Fibroblast of villous mesenchyme (primary cell): ENCODE data around the gene ISG15. TPM values are rescaled to one million over a fixed set of nuclear protein-coding genes. Genes with fewer than 3 reads are reported as not detected.

Experiments used
- DNase-seq: peaks from one replicate; pipeline ENCODE4 v3.0.0-alpha.2; 2010; ENCODE audit warnings: low read depth
- H3K4me3 ChIP-seq: 2 replicates; pipeline ENCODE4 v1.5.1; 2011; ENCODE audit warnings: low read depth, mild to moderate bottlenecking, low read length
- small RNA-seq: library from RNA; depleted of rRNA; stranded (forward); fragments of <200 nt; gene quantifications from one replicate; pipeline ENCODE3, GENCODE V24; 2012
- total RNA-seq: library from RNA; depleted of rRNA; stranded (reverse); fragments of >200 nt; gene quantifications from 2 replicates; pipeline ENCODE4 v1.2.3, GENCODE V29; 2012
- TF ChIP-seq, protein P1 (sequence below): IDR thresholded peaks from 2 replicates; pipeline ENCODE4 v1.5.1; 2012; ENCODE audit warnings: low read depth, mild to moderate bottlenecking, low read length; ENCODE audit not compliant: insufficient read depth

The ISG15 gene
- total RNA-seq, 1 donor: 137 TPM

DNA sequence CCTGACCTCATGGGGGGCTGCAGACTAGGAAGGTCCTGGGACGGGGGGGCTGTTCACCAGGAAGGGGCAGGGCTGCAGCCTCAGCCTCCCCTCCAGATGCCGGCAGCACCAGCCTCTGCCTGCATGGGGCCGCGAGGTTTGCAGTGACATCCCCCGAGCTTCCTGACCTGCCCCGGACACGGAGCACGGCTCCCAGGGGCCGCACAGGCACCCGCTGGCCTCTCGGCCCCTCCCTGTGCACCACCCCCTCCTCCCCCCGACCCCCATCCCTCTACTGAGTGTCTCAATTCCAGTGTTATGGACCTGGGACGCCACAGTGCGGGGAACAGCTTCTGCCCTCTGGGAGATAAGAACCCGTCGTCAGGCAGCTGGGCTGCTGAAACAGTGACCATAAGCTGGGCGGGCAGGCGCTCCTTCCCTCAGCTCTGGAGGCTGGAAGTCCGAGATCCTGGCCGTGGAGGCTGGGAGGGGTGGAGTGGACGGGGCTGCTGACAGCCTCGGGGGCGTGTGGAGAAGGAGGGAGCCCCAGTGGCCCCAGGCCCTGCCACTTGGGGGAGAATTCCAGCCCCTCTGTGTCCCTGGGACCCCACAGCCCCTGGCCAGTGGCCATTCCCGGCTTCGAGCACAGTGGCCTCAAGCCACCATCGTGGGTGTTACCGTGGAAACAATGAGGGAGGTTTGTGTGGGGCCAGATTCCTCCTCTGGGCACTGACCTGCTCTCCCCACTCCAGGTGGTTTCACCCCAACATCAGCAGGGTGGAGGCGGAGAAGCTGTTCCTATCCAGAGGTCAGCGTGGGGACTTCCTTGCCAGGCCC lies 49.3 kb downstream of the ISG15 start:
- TF ChIP-seq, protein P1, sequence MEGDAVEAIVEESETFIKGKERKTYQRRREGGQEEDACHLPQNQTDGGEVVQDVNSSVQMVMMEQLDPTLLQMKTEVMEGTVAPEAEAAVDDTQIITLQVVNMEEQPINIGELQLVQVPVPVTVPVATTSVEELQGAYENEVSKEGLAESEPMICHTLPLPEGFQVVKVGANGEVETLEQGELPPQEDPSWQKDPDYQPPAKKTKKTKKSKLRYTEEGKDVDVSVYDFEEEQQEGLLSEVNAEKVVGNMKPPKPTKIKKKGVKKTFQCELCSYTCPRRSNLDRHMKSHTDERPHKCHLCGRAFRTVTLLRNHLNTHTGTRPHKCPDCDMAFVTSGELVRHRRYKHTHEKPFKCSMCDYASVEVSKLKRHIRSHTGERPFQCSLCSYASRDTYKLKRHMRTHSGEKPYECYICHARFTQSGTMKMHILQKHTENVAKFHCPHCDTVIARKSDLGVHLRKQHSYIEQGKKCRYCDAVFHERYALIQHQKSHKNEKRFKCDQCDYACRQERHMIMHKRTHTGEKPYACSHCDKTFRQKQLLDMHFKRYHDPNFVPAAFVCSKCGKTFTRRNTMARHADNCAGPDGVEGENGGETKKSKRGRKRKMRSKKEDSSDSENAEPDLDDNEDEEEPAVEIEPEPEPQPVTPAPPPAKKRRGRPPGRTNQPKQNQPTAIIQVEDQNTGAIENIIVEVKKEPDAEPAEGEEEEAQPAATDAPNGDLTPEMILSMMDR: no peak
- DNase-seq: peak; percentile 22
- H3K4me3 ChIP-seq: no peak overlapping the region

DNA sequence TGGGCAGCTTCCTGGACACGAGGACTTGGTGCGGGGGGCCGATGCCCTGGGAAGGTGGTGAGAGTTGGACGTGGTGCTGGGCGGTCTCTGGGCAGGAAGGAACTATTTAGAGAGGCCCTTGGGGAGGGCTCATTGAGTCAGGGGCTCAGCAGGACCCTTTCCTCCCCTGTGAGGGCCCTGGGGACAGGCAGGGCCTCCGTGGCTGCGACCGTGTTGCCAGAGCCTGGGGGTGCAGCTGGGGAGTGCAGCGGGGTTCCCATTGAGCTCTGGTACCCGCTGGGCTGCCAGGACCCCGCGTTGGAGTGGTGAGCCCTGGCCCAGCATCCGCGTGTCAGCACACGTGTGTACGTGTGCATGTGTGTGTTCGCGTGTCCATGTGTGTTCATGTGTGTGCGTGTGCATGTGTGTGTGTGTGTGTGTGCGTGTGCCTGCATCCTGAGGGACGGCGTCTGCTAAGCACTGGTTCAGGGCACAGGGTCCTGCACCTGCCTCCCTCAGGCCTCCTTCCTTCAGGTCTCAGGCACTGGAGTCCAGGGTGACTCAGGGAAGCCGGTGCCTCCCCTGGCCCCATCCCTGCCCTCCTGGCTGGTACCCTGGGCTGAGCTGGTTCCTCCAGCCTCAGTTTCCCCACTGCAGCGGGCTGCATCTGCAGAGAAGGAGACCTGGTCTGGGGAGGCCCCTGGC lies 50.1 kb downstream of the ISG15 start:
- no peak for DNase-seq
- no peak overlapping the region for H3K4me3 ChIP-seq
- TF ChIP-seq, protein P1: no peak

Small RNA genes within 50 kb of the gene (small RNA-seq; reads per million reads assigned to genes)
- gene AL645608.3: not detected

Other genes with a start within 250 kb of the ISG15 start
- 2.2 and 7.7 TPM in 2 replicates for gene SAMD11, start 89.6 kb upstream of the ISG15 start, total RNA-seq
- gene NOC2L, start 54.2 kb upstream of the ISG15 start, total RNA-seq: 66.7 and 76.9 TPM in 2 replicates
- gene KLHL17, start 52.9 kb upstream of the ISG15 start, total RNA-seq: 6.0 and 9.3 TPM in 2 replicates
- 1.7 and 1.9 TPM in 2 replicates for gene PLEKHN1, start 47.0 kb upstream of the ISG15 start, total RNA-seq
- under 0.01 and 0.43 TPM in 2 replicates for gene PERM1, start 31.4 kb upstream of the ISG15 start, total RNA-seq
- gene HES4, start 13.4 kb upstream of the ISG15 start, total RNA-seq: 2.2 and 8.1 TPM in 2 replicates
- gene AGRN, start 6.6 kb downstream of the ISG15 start, total RNA-seq: 77.0 and 95.9 TPM in 2 replicates
- not detected in 2 replicates for gene RNF223, start 60.8 kb downstream of the ISG15 start, total RNA-seq
- 6.5 and 7.1 TPM in 2 replicates for gene C1orf159, start 102.6 kb downstream of the ISG15 start, total RNA-seq
- not detected in 2 replicates for gene TTLL10, start 160.4 kb downstream of the ISG15 start, total RNA-seq
- gene TNFRSF18, start 193.1 kb downstream of the ISG15 start, total RNA-seq: not detected in 2 replicates
- 0.32 and 0.43 TPM in 2 replicates for gene TNFRSF4, start 200.7 kb downstream of the ISG15 start, total RNA-seq
- gene SDF4, start 218.5 kb downstream of the ISG15 start, total RNA-seq: 88.9 and 99.9 TPM in 2 replicates
- 25.0 and 30.3 TPM in 2 replicates for gene B3GALT6, start 218.7 kb downstream of the ISG15 start, total RNA-seq
- 0.32 and 0.43 TPM in 2 replicates for gene C1QTNF12, start 233.2 kb downstream of the ISG15 start, total RNA-seq